Hepatocyte (in vitro differentiated cells): ENCODE measurements around the gene SLAMF1. TPM values are rescaled to one million over a fixed set of nuclear protein-coding genes. Genes with fewer than 3 reads are reported as not detected.

ENCODE experiments used
- DNase-seq: peaks from one replicate; pipeline ENCODE4 v3.0.0-alpha.2; 2016; ENCODE audit warnings: low spot score
- H2AFZ ChIP-seq: fragments of 200-600 bp; sonication (generic); 2 replicates; pipeline ENCODE4 v1.6.0; 2016; ENCODE audit warnings: antibody characterized with exemption, mild to moderate bottlenecking
- H3K27ac ChIP-seq: fragments of 200-600 bp; sonication (generic); 2 replicates; pipeline ENCODE4 v1.5.1; 2016; ENCODE audit warnings: mild to moderate bottlenecking
- H3K27me3 ChIP-seq: fragments of 200-600 bp; sonication (generic); 2 replicates; pipeline ENCODE4 v1.6.1; 2016
- H3K36me3 ChIP-seq: fragments of 200-600 bp; sonication (generic); replicated peaks from 2 replicates; pipeline ENCODE4 v1.5.1; 2016; ENCODE audit warnings: low read depth; ENCODE audit not compliant: insufficient read depth
- H3K4me1 ChIP-seq: fragments of 200-600 bp; sonication (generic); 2 replicates; pipeline ENCODE4 v1.5.1; 2016; ENCODE audit warnings: mild to moderate bottlenecking, moderate library complexity; ENCODE audit not compliant: insufficient read depth
- H3K4me2 ChIP-seq: fragments of 200-600 bp; sonication (generic); 2 replicates; pipeline ENCODE4 v1.6.0; 2016
- H3K4me3 ChIP-seq: fragments of 200-600 bp; sonication (generic); 2 replicates; pipeline ENCODE4 v1.5.1; 2016; ENCODE audit warnings: mild to moderate bottlenecking
- H3K79me2 ChIP-seq: fragments of 200-600 bp; sonication (generic); 2 replicates; pipeline ENCODE4 v1.6.0; 2017; ENCODE audit warnings: mild to moderate bottlenecking
- H3K9me2 ChIP-seq: fragments of 200-600 bp; sonication (generic); replicated peaks from 2 replicates; pipeline ENCODE4 v1.6.0; 2017; ENCODE audit warnings: mild to moderate bottlenecking; ENCODE audit not compliant: insufficient read depth
- H3K9me3 ChIP-seq: fragments of 200-600 bp; sonication (generic); 2 replicates; pipeline ENCODE4 v1.5.1; 2016; ENCODE audit warnings: low read depth, mild to moderate bottlenecking
- H4K20me1 ChIP-seq: fragments of 200-600 bp; sonication (generic); 2 replicates; pipeline ENCODE4 v1.6.0; 2016; ENCODE audit warnings: mild to moderate bottlenecking; ENCODE audit not compliant: insufficient read depth, poor library complexity, severe bottlenecking
- EZH2 ChIP-seq: fragments of 200-600 bp; sonication (generic); IDR thresholded peaks from 2 replicates; pipeline ENCODE4 v1.6.1; 2016; ENCODE audit warnings: antibody characterized with exemption, mild to moderate bottlenecking, borderline replicate concordance
- EZH2phosphoT487 ChIP-seq: fragments of 200-600 bp; sonication (generic); IDR thresholded peaks from one replicate; pipeline ENCODE4 v1.6.1; 2018; ENCODE audit warnings: antibody characterized with exemption, mild to moderate bottlenecking, low read depth, moderate library complexity; ENCODE audit not compliant: unreplicated experiment, severe bottlenecking
- WGBS: methylation state at CpG from one replicate; pipeline ENCODE4 v1.1.6; 2016; ENCODE audit warnings: low lambda C conversion rate; ENCODE audit errors: missing lambda C conversion rate; 5-methylcytosine and 5-hydroxymethylcytosine counted together
- polyA plus RNA-seq: library from polyadenylated mRNA; unstranded; fragments of >200 nt; fragmentation: Nextera tagmentation; extraction: Ambion mirVana; gene quantifications from 2 replicates; pipeline ENCODE4 v1.2.1, GENCODE V29; 2016
- total RNA-seq: library from RNA; depleted of rRNA; stranded (reverse); fragments of >200 nt; gene quantifications from 2 replicates; pipeline ENCODE4 v1.2.3, GENCODE V29; 2014
- TF ChIP-seq, protein P1 (sequence below): fragments of 200-600 bp; sonication (generic); IDR thresholded peaks from 2 replicates; pipeline ENCODE4 v1.5.1; 2016; ENCODE audit warnings: antibody characterized with exemption, mild to moderate bottlenecking; ENCODE audit not compliant: poor library complexity

Gene SLAMF1
- total and polyA plus RNA-seq, 2 experiments from 2014 or later = 1.2 to 2.1 TPM

DNA sequence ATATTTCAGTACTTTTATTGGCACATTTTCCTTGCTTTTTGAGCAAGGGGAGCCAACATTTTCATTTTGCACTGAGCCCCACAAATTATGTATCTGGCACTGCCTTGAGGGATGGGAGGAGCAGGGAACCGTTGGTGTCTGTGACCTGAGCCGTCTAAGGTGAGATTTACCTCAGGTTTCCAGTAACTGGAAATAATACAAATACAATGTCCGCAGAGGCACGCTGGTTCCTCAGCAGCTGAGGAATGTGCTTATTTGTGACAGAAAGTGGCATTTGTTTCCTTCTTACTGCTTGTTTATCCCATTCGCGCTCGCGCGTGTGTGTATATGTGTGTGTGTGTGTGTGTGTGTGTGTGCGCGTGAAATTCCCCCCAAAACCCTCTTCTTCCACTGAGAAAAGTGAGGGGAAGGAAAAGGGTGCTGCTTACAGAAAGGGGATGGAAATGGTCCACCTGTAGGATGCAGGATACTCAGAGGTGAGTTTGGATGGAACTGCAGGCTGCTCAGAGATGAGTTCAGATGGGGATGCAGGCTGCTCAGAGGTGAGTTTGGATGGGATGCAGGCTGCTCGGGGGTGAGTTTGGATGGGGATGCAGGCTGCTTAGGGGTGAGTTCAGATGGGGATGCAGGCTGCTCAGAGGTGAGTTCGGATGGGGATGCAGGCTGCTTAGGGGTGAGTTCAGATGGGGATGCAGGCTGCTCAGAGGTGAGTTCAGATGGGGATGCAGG, 30.2 kb upstream of the SLAMF1 start:
- no peaks in the 10 kb centered on the region for H4K20me1 ChIP-seq

DNA sequence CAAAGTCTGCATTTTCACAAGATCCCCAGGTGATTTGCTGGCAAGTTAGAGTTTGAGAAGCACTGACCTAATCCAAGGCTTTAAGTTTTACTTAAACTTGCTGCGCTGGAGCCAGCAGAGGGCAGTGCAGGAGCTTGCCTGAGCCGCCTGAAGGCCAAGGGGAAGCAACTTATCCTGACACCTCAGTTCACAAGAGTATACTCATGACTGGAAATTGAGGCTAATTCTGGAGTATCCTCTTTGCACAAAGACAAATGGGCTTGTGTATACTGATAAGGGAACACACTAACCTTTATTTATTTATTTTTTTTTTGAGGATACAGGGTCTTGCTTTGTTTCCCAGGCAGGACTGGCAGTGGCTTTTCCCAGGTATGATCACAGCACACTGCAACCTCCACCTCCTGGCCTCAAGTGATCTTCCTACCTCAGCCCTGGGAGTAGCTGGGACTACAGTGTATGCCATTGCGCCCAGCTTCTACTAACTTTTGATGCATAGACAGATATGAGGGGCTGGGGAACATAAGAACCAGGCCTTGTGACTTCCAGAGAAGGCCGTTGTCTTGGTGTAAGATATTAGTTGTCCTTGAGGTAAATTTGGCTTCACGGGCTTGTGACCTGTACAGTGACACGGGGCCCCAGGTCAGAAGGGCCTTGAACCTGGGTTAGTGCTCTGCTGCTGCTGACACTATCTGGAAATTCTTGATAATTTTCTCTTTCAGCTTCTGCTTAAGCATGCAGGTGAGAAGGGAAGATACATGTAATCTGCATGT, 29.0 kb upstream of the SLAMF1 start:
- DNase-seq = peak; percentile 84
- TF ChIP-seq, protein P1, sequence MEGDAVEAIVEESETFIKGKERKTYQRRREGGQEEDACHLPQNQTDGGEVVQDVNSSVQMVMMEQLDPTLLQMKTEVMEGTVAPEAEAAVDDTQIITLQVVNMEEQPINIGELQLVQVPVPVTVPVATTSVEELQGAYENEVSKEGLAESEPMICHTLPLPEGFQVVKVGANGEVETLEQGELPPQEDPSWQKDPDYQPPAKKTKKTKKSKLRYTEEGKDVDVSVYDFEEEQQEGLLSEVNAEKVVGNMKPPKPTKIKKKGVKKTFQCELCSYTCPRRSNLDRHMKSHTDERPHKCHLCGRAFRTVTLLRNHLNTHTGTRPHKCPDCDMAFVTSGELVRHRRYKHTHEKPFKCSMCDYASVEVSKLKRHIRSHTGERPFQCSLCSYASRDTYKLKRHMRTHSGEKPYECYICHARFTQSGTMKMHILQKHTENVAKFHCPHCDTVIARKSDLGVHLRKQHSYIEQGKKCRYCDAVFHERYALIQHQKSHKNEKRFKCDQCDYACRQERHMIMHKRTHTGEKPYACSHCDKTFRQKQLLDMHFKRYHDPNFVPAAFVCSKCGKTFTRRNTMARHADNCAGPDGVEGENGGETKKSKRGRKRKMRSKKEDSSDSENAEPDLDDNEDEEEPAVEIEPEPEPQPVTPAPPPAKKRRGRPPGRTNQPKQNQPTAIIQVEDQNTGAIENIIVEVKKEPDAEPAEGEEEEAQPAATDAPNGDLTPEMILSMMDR = peak; percentile 87
- TF ChIP-seq EZH2 (no peak), EZH2phosphoT487 (no peak)
- Histone ChIP-seq H3K4me2 (no peak overlapping the region), H3K9me3 (no peaks in the 10 kb centered on the region), H2AFZ (no peak overlapping the region), H3K79me2 (no peaks in the 10 kb centered on the region), H3K4me3 (no peak overlapping the region), H3K27ac (no peak overlapping the region), H3K36me3 (no peaks in the 10 kb centered on the region), H4K20me1 (no peaks in the 10 kb centered on the region), H3K9me2 (no peaks in the 10 kb centered on the region), H3K4me1 (no peaks in the 10 kb centered on the region), H3K27me3 (no peaks in the 10 kb centered on the region)
- WGBS = 58% methylated on average over 6 of the region's 6 CpGs

More for the DNA sequence above, 30.2 kb upstream of the SLAMF1 start:
- no peaks in the 10 kb centered on the region for H3K9me2 ChIP-seq
- no peaks in the 10 kb centered on the region for H3K27me3 ChIP-seq
- DNase-seq = no peak
- no peaks in the 10 kb centered on the region for H3K9me3 ChIP-seq
- no peaks in the 10 kb centered on the region for H3K4me1 ChIP-seq
- WGBS = 82% methylated on average over 12 of the region's 13 CpGs
- no peak overlapping the region for H2AFZ ChIP-seq
- no peaks in the 10 kb centered on the region for H3K36me3 ChIP-seq
- no peak overlapping the region for H3K4me3 ChIP-seq
- no peak overlapping the region for H3K4me2 ChIP-seq
- TF ChIP-seq EZH2phosphoT487 (no peak), EZH2 (no peak)
- TF ChIP-seq, protein P1 = no peak
- H3K27ac ChIP-seq = no peak overlapping the region
- H3K79me2 ChIP-seq = no peaks in the 10 kb centered on the region

DNA sequence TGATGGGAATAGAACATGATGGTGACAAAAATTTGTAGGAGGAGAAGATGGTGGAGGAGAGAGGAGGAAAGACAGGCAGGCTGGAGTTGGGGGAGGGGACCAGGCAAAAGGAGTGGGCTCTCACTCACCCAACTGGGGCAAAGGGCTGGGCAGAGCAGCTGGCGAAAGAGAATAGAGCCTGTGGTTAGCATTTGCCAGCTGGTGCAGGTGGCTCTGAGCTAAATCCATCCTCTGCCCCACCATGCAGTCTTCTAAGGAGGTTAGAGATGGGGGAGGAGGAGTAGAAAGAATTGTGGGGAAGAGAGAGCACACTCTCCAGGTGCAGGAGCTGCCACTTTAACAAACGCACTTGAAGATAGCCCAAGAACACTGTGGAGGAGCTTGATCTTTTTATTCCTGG, 27.6 kb upstream of the SLAMF1 start:
- no peaks in the 10 kb centered on the region for H4K20me1 ChIP-seq
- DNase-seq = no peak
- no peak overlapping the region for H3K4me3 ChIP-seq
- no peaks in the 10 kb centered on the region for H3K27me3 ChIP-seq
- TF ChIP-seq, protein P1 = no peak
- TF ChIP-seq EZH2phosphoT487 = no peak
- TF ChIP-seq EZH2 = no peak
- H3K4me1 ChIP-seq = no peaks in the 10 kb centered on the region
- no peaks in the 10 kb centered on the region for H3K9me2 ChIP-seq
- no peaks in the 10 kb centered on the region for H3K9me3 ChIP-seq
- H2AFZ ChIP-seq = no peak overlapping the region
- WGBS = 76% methylated on average over 2 of the region's 2 CpGs
- no peaks in the 10 kb centered on the region for H3K36me3 ChIP-seq
- H3K79me2 ChIP-seq = no peaks in the 10 kb centered on the region
- no peak overlapping the region for H3K4me2 ChIP-seq
- H3K27ac ChIP-seq = no peak overlapping the region
